Caco-2 (cell line): ENCODE data around the gene SOAT2. TPM values are rescaled to one million over a fixed set of nuclear protein-coding genes. Genes with fewer than 3 reads are reported as not detected.

Source experiments
- BruUV-seq: library from RNA; stranded (reverse); fragments of 400-500 nt; replicated peaks from 2 replicates; lab custom pipeline; 2021; lab: Mats Ljungman, UMichigan
- CTCF ChIA-PET: fragments of 300-600 bp; sonication (Branson Sonifier 250); formaldehyde crosslinking; loops from one replicate; lab custom pipeline; 2022; ENCODE audit warnings: antibody characterized with exemption; lab: Charles Lee
- POLR2A ChIA-PET: fragments of 300-600 bp; sonication (Branson Sonifier 250); formaldehyde crosslinking; loops from one replicate; lab custom pipeline; 2022; ENCODE audit warnings: antibody characterized with exemption; lab: Charles Lee
- DNase-seq, 2 experiments: peaks; one replicate each; pipeline versions ENCODE4 v3.0.0 to v3.0.0-alpha.2; 2020 to 2022
- H3K27me3 ChIP-seq: replicated peaks from 2 replicates; pipeline ENCODE4 v1.6.0; 2011; ENCODE audit warnings: low read length; ENCODE audit not compliant: control insufficient read depth, insufficient read depth
- H3K36me3 ChIP-seq: 2 replicates; pipeline ENCODE4 v1.5.1; 2011; ENCODE audit warnings: low read length; ENCODE audit not compliant: control insufficient read depth, insufficient read depth
- H3K4me1 ChIP-seq: fragments of 250-450 bp; sonication (Bioruptor Pico); 2 replicates; pipeline ENCODE4 v1.5.1; 2020; ENCODE audit warnings: mild to moderate bottlenecking
- H3K4me3 ChIP-seq: 2 replicates; pipeline ENCODE4 v1.5.1; 2011; ENCODE audit warnings: low read depth, mild to moderate bottlenecking, control low read depth, low read length
- H3K9me3 ChIP-seq: fragments of 250-450 bp; sonication (Bioruptor Pico); 2 replicates; pipeline ENCODE4 v1.5.1; 2020; ENCODE audit warnings: mild to moderate bottlenecking, moderate library complexity
- H3K27ac Mint-ChIP-seq: one replicate; pipeline ENCODE4 v1.8.0; 2022; ENCODE audit warnings: mixed read lengths; ENCODE audit not compliant: unreplicated experiment
- H3K27me3 Mint-ChIP-seq: one replicate; pipeline ENCODE4 v1.8.0; 2022; ENCODE audit warnings: mixed read lengths; ENCODE audit not compliant: insufficient read depth, unreplicated experiment
- H3K36me3 Mint-ChIP-seq: one replicate; pipeline ENCODE4 v1.8.0; 2022; ENCODE audit warnings: mild to moderate bottlenecking, mixed read lengths; ENCODE audit not compliant: insufficient read depth, unreplicated experiment
- H3K4me1 Mint-ChIP-seq: one replicate; pipeline ENCODE4 v1.8.0; 2022; ENCODE audit warnings: low read depth, mixed read lengths; ENCODE audit not compliant: unreplicated experiment
- H3K4me3 Mint-ChIP-seq: one replicate; pipeline ENCODE4 v1.8.0; 2022; ENCODE audit warnings: mild to moderate bottlenecking, moderate library complexity, mixed read lengths; ENCODE audit not compliant: unreplicated experiment
- H3K9me3 Mint-ChIP-seq: one replicate; pipeline ENCODE4 v1.8.0; 2022; ENCODE audit warnings: mixed read lengths; ENCODE audit not compliant: unreplicated experiment
- CTCF ChIP-seq, 2 experiments: fragments of 200-600 bp in 1 of 2; IDR thresholded peaks; 1 replicate in 1 of 2; 2 replicates in 1 of 2; pipeline versions ENCODE4 v1.5.1 to v1.8.0; 2011 to 2022; ENCODE audit warnings: antibody characterized with exemption in 1 of 2, control low read depth in 1 of 2, inconsistent platforms in 1 of 2, low read depth in 1 of 2, low read length in 1 of 2, mild to moderate bottlenecking in 1 of 2, moderate library complexity in 1 of 2; ENCODE audit not compliant: insufficient read depth in 1 of 2, severe bottlenecking in 1 of 2, unreplicated experiment in 1 of 2
- intact Hi-C: fragments of 100-400 bp; cut with micrococcal nuclease; formaldehyde crosslinking; loops from one replicate; pipeline ENCODE4 v1.10.0; 2022; ENCODE audit not compliant: unreplicated experiment
- total RNA-seq: library from RNA; stranded (reverse); gene quantifications from 2 replicates; pipeline ENCODE4 v1.2.3, GENCODE V29; 2022

SOAT2 gene
- total RNA-seq, 1 experiment from 2014 or later = 6.5 TPM

GRCh38 chr12:53166837-53167236 is 63.6 kb downstream of the SOAT2 start:
- Mint-ChIP-seq H3K27me3 (no peaks in the 10 kb centered on the region), H3K27ac (no peak overlapping the region), H3K36me3 (no peaks in the 10 kb centered on the region), H3K4me3 (no peak overlapping the region), H3K4me1 (no peaks in the 10 kb centered on the region), H3K9me3 (no peaks in the 10 kb centered on the region)
- H3K36me3 ChIP-seq = no peaks in the 10 kb centered on the region
- intact Hi-C loops = no loop called here
- CTCF ChIA-PET = no interaction called here
- H3K4me1 ChIP-seq = no peaks in the 10 kb centered on the region
- TF ChIP-seq CTCF (IDR thresholded peaks at IDR 0.05; ENCODE audit: insufficient read depth in 1 of 2, low read depth in 1 of 2, low read length in 1 of 2, severe bottlenecking in 1 of 2, unreplicated experiment in 1 of 2) = no peak
- DNase-seq = no peak
- BruUV-seq = no TSS peak
- no peak overlapping the region for H3K4me3 ChIP-seq
- no peaks in the 10 kb centered on the region for H3K9me3 ChIP-seq
- no peaks in the 10 kb centered on the region for H3K27me3 ChIP-seq
- POLR2A ChIA-PET = no interaction called here

- H3K4me3 Mint-ChIP-seq = no peak overlapping the region
- BruUV-seq = no TSS peak
- Histone ChIP-seq H3K36me3 (no peaks in the 10 kb centered on the region), H3K4me3 (no peak overlapping the region), H3K27me3 (no peaks in the 10 kb centered on the region), H3K4me1 (peaks cover 3% of the 10 kb centered on the region), H3K9me3 (no peaks in the 10 kb centered on the region)
- no peaks in the 10 kb centered on the region for H3K36me3 Mint-ChIP-seq
- no peaks in the 10 kb centered on the region for H3K27me3 Mint-ChIP-seq
- H3K27ac Mint-ChIP-seq = no peak overlapping the region
- no peaks in the 10 kb centered on the region for H3K9me3 Mint-ChIP-seq
- ChIA-PET POLR2A (no interaction called here), CTCF (no interaction called here)
- intact Hi-C loops = no loop called here
- H3K4me1 Mint-ChIP-seq = peaks cover under 1% of the 10 kb centered on the region
- no peak for TF ChIP-seq CTCF (IDR thresholded peaks at IDR 0.05; ENCODE audit: insufficient read depth in 1 of 2, low read depth in 1 of 2, low read length in 1 of 2, severe bottlenecking in 1 of 2, unreplicated experiment in 1 of 2)
- DNase-seq = no peak
Measured at GRCh38 chr12:53169644-53170043, 66.4 kb downstream of the SOAT2 start.

- H3K36me3 Mint-ChIP-seq = no peaks in the 10 kb centered on the region
- intact Hi-C loops = no loop called here
- no peaks in the 10 kb centered on the region for H3K27me3 Mint-ChIP-seq
- CTCF ChIA-PET = no interaction called here
- Histone ChIP-seq H3K4me3 (no peak overlapping the region), H3K4me1 (peaks cover 9% of the 10 kb centered on the region), H3K36me3 (no peaks in the 10 kb centered on the region), H3K27me3 (no peaks in the 10 kb centered on the region), H3K9me3 (no peaks in the 10 kb centered on the region)
- H3K9me3 Mint-ChIP-seq = no peaks in the 10 kb centered on the region
- no peak overlapping the region for H3K27ac Mint-ChIP-seq
- H3K4me3 Mint-ChIP-seq = no peak overlapping the region
- no peak for TF ChIP-seq CTCF (IDR thresholded peaks at IDR 0.05; ENCODE audit: insufficient read depth in 1 of 2, low read depth in 1 of 2, low read length in 1 of 2, severe bottlenecking in 1 of 2, unreplicated experiment in 1 of 2)
- no peak for DNase-seq
- POLR2A ChIA-PET = interaction anchor here (0.7 kb wide), 1 partner anchor 10 kb away, joined by 3 read pairs; the partner anchor contains the start of gene ZNF740
- H3K4me1 Mint-ChIP-seq = peaks cover 7% of the 10 kb centered on the region
- no TSS peak for BruUV-seq
Measured at GRCh38 chr12:53170215-53170614, 66.9 kb downstream of the SOAT2 start.
